Loucy (cell line): Measurements from ENCODE around the gene PASK.

ENCODE experiments used
- H2AFZ ChIP-seq: fragments of 200-600 bp; sonication (generic); 2 replicates; pipeline ENCODE4 v1.6.0; 2016; ENCODE audit warnings: antibody characterized with exemption, mild to moderate bottlenecking, low read length, moderate library complexity
- H3F3A ChIP-seq: fragments of 200-600 bp; 2 replicates; pipeline ENCODE4 v1.6.0; 2016; ENCODE audit warnings: antibody characterized with exemption, low read depth, mild to moderate bottlenecking
- H3K27me3 ChIP-seq: fragments of 200-600 bp; sonication (generic); 2 replicates; pipeline ENCODE4 v1.6.1; 2014; ENCODE audit warnings: low read length, mild to moderate bottlenecking; ENCODE audit not compliant: insufficient read depth, poor library complexity, severe bottlenecking
- H3K36me3 ChIP-seq: fragments of 200-600 bp; sonication (generic); 2 replicates; pipeline ENCODE4 v1.6.1; 2016; ENCODE audit warnings: low read length; ENCODE audit not compliant: insufficient read depth
- H3K4me1 ChIP-seq: fragments of 200-600 bp; sonication (generic); 2 replicates; pipeline ENCODE4 v1.5.1; 2014; ENCODE audit warnings: low read length, mild to moderate bottlenecking; ENCODE audit not compliant: insufficient read depth, poor library complexity, severe bottlenecking
- H3K4me2 ChIP-seq: fragments of 200-600 bp; sonication (generic); 2 replicates; pipeline ENCODE4 v1.6.0; 2014; ENCODE audit warnings: antibody characterized with exemption, low read length, low read depth, mild to moderate bottlenecking; ENCODE audit not compliant: poor library complexity, severe bottlenecking
- H3K4me3 ChIP-seq: fragments of 200-600 bp; sonication (generic); 2 replicates; pipeline ENCODE4 v1.5.1; 2014; ENCODE audit warnings: low read length, mild to moderate bottlenecking, mixed read lengths; ENCODE audit not compliant: poor library complexity, severe bottlenecking
- H3K79me2 ChIP-seq: fragments of 200-600 bp; sonication (generic); 2 replicates; pipeline ENCODE4 v1.6.1; 2014; ENCODE audit warnings: low read length; ENCODE audit not compliant: insufficient read depth
- H3K9ac ChIP-seq: fragments of 200-600 bp; sonication (generic); 2 replicates; pipeline ENCODE4 v1.6.0; 2014; ENCODE audit warnings: mild to moderate bottlenecking, low read depth, low read length, moderate library complexity; ENCODE audit not compliant: poor library complexity, severe bottlenecking
- H3K9me2 ChIP-seq: fragments of 200-600 bp; sonication (generic); replicated peaks from 2 replicates; pipeline ENCODE4 v1.6.1; 2016; ENCODE audit warnings: low read depth, low read length, mixed read lengths
- H3K9me3 ChIP-seq: fragments of 200-600 bp; sonication (generic); 2 replicates; pipeline ENCODE4 v1.6.1; 2014; ENCODE audit warnings: mild to moderate bottlenecking, antibody characterized with exemption, low read length, low read depth; ENCODE audit not compliant: insufficient read depth
- H4K20me1 ChIP-seq: fragments of 200-600 bp; sonication (generic); 2 replicates; pipeline ENCODE4 v1.6.0; 2014; ENCODE audit warnings: antibody characterized with exemption, low read length, mild to moderate bottlenecking; ENCODE audit not compliant: insufficient read depth, poor library complexity, severe bottlenecking
- CTCF ChIP-seq: fragments of 200-600 bp; sonication (generic); conservative IDR thresholded peaks from 2 replicates; pipeline ENCODE4 v1.5.1; 2014; ENCODE audit warnings: mild to moderate bottlenecking, antibody characterized with exemption, low read length
- EZH2phosphoT487 ChIP-seq: fragments of 200-600 bp; IDR thresholded peaks from 2 replicates; pipeline ENCODE4 v1.6.1; 2018; ENCODE audit warnings: antibody characterized with exemption, mild to moderate bottlenecking, moderate library complexity, borderline replicate concordance

The PASK gene

DNA sequence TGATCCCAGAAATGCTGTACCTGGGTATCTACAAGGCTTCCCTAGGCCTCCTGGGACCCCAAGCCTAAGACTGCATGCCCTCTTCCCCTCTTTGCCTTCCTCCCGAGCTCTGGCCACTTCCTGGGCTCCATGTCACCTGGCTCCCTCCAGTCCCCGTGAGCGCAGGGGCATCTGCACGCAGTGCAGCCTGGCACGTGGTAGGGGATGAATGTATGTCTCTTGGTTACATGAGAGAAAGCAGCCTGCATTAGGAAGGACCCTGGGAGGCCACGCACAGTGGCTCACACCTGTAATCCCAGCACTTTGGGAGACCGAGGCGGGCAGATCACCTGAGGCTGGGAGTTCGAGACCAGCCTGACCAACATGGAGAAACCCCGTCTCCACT lies 15.8 kb downstream of the PASK start:
- TF ChIP-seq EZH2phosphoT487, result no peak
- no peak for TF ChIP-seq CTCF
- Histone ChIP-seq H3K9me2 (no peaks in the 10 kb centered on the region), H3K9me3 (no peaks in the 10 kb centered on the region), H3F3A (no peaks in the 10 kb centered on the region), H3K4me2 (no peak overlapping the region), H4K20me1 (no peaks in the 10 kb centered on the region), H3K4me1 (no peaks in the 10 kb centered on the region), H3K79me2 (no peaks in the 10 kb centered on the region), H3K36me3 (peaks cover 24% of the 10 kb centered on the region; the same call in 1 of the 2 replicates), H2AFZ (no peak overlapping the region), H3K9ac (no peak overlapping the region), H3K4me3 (no peak overlapping the region), H3K27me3 (no peaks in the 10 kb centered on the region)

- no peak overlapping the region for H3K9ac ChIP-seq
- H3K79me2 ChIP-seq, result no peaks in the 10 kb centered on the region
- H3F3A ChIP-seq, result no peaks in the 10 kb centered on the region
- no peak for TF ChIP-seq CTCF
- TF ChIP-seq EZH2phosphoT487, result no peak
- no peak overlapping the region for H2AFZ ChIP-seq
- H3K4me2 ChIP-seq, result no peak overlapping the region
- H4K20me1 ChIP-seq, result no peaks in the 10 kb centered on the region
- H3K36me3 ChIP-seq, result peaks cover 18% of the 10 kb centered on the region; the same call in 1 of the 2 replicates
- H3K4me1 ChIP-seq, result no peaks in the 10 kb centered on the region
- H3K27me3 ChIP-seq, result no peaks in the 10 kb centered on the region
- H3K9me2 ChIP-seq, result no peaks in the 10 kb centered on the region
- H3K4me3 ChIP-seq, result no peak overlapping the region
- H3K9me3 ChIP-seq, result no peaks in the 10 kb centered on the region
These were observed 16.5 kb downstream of the PASK start for GRCh38 chr2:241132538-241133435.

GRCh38 chr2:241131531-241131930 lies 17.7 kb downstream of the PASK start:
- Histone ChIP-seq H4K20me1 (no peaks in the 10 kb centered on the region), H3F3A (no peaks in the 10 kb centered on the region), H3K4me2 (no peak overlapping the region), H3K36me3 (peaks cover 14% of the 10 kb centered on the region; the same call in 1 of the 2 replicates), H3K4me3 (no peak overlapping the region), H3K79me2 (no peaks in the 10 kb centered on the region), H3K4me1 (no peaks in the 10 kb centered on the region), H2AFZ (no peak overlapping the region), H3K9me3 (no peaks in the 10 kb centered on the region), H3K9ac (no peak overlapping the region), H3K27me3 (no peaks in the 10 kb centered on the region), H3K9me2 (no peaks in the 10 kb centered on the region)
- no peak for TF ChIP-seq EZH2phosphoT487
- TF ChIP-seq CTCF, result no peak
